HCT116 (cell line): ENCODE measurements around the gene ADAMTS15. TPM values are rescaled to one million over a fixed set of nuclear protein-coding genes. Genes with fewer than 3 reads are reported as not detected.

ENCODE experiments used
- ATAC-seq: fragments of 200-7000 bp; cut with Tn5 transposase; 2 replicates; pipeline ENCODE4 v1.9.1; 2020; ENCODE audit warnings: mild to moderate bottlenecking, moderate library complexity
- BruUV-seq: library from RNA; stranded (reverse); fragments of 400-500 nt; replicated peaks from 2 replicates; lab custom pipeline; 2021; lab: Mats Ljungman, UMichigan
- CTCF ChIA-PET: fragments of 300-600 bp; sonication (Branson Sonifier 250); formaldehyde crosslinking; loops from one replicate; lab custom pipeline; 2021; ENCODE audit warnings: antibody characterized with exemption; lab: Charles Lee
- POLR2A ChIA-PET: fragments of 300-600, 350-600 bp; sonication (Branson Sonifier 250); formaldehyde crosslinking; loops from one replicate; lab custom pipeline; 2021; ENCODE audit warnings: antibody characterized with exemption; lab: Charles Lee
- RAD21 ChIA-PET, 2 experiments: fragments of 300-600 bp; sonication (Branson Sonifier 250); formaldehyde crosslinking; loops; one replicate each; lab custom pipeline; 2023; ENCODE audit warnings: low total read pairs in 2 of 2; ENCODE audit not compliant: uncharacterized antibody in 2 of 2, unreplicated experiment in 2 of 2, low non-redundant PET in 1 of 2; lab: Charles Lee
- DNase-seq: peaks from one replicate; pipeline ENCODE4 v3.0.0-alpha.2; 2010; ENCODE audit warnings: low read depth, low spot score
- H2AFZ ChIP-seq: fragments of 200-600 bp; shearing (Covaris generic), sonication (generic); 2 replicates; pipeline ENCODE4 v1.6.1; 2017; ENCODE audit warnings: low read depth, mixed run types, mixed read lengths, antibody characterized with exemption, low read length; ENCODE audit not compliant: poor library complexity, severe bottlenecking
- H3K27ac ChIP-seq: 2 replicates; pipeline ENCODE4 v1.5.1; 2012; ENCODE audit warnings: low read depth, low read length
- H3K27me3 ChIP-seq: fragments of 200-600 bp; sonication (generic); 2 replicates; pipeline ENCODE4 v1.6.1; 2016; ENCODE audit warnings: mixed run types, low read length, mixed read lengths; ENCODE audit not compliant: insufficient read depth
- H3K36me3 ChIP-seq, 2 experiments: fragments of 200-500 bp in 1 of 2; fragments of 200-600 bp in 1 of 2; sonication (Bioruptor generic) in 1 of 2; sonication (generic) in 1 of 2; 2 replicates each; pipeline versions ENCODE4 v1.5.1 to v1.6.1; 2014 to 2016; ENCODE audit warnings: low read length in 2 of 2, inconsistent platforms in 1 of 2, mixed read lengths in 1 of 2, mixed run types in 1 of 2; ENCODE audit not compliant: insufficient read depth in 2 of 2, control insufficient read depth in 1 of 2
- H3K4me1 ChIP-seq, 2 experiments: fragments of 200-600 bp in 1 of 2; sonication (generic) in 1 of 2; 2 replicates each; pipeline versions ENCODE4 v1.5.1 to v1.6.1; 2012 to 2017; ENCODE audit warnings: low read length in 2 of 2, inconsistent platforms in 1 of 2, mild to moderate bottlenecking in 1 of 2, mixed read lengths in 1 of 2, mixed run types in 1 of 2, moderate library complexity in 1 of 2; ENCODE audit not compliant: insufficient read depth in 2 of 2, control insufficient read depth in 1 of 2
- H3K4me2 ChIP-seq: fragments of 200-600 bp; sonication (generic); 2 replicates; pipeline ENCODE4 v1.6.1; 2017; ENCODE audit warnings: mixed run types, low read length, mixed read lengths
- H3K4me3 ChIP-seq, 2 experiments: fragments of 200-600 bp in 1 of 2; sonication (generic) in 1 of 2; replicated peaks in 1 of 2; 2 replicates each; pipeline ENCODE4 v1.5.1; 2011 to 2016; ENCODE audit warnings: low read length in 2 of 2, control low read depth in 1 of 2, low read depth in 1 of 2, mild to moderate bottlenecking in 1 of 2, mixed read lengths in 1 of 2, mixed run types in 1 of 2
- H3K79me2 ChIP-seq: fragments of 200-600 bp; sonication (generic); 2 replicates; pipeline ENCODE4 v1.6.1; 2017; ENCODE audit warnings: mild to moderate bottlenecking, mixed run types, low read length, moderate library complexity, mixed read lengths; ENCODE audit not compliant: insufficient read depth
- H3K9ac ChIP-seq: fragments of 200-600 bp; sonication (generic); 2 replicates; pipeline ENCODE4 v1.6.1; 2016; ENCODE audit warnings: low read length, mixed read lengths
- H3K9me2 ChIP-seq: fragments of 200-600 bp; sonication (generic), shearing (Covaris generic); 2 replicates; pipeline ENCODE4 v1.6.1; 2017; ENCODE audit warnings: mixed run types, mild to moderate bottlenecking, moderate library complexity; ENCODE audit not compliant: insufficient read depth
- H3K9me3 ChIP-seq, 2 experiments: fragments of 200-500 bp in 1 of 2; fragments of 200-600 bp in 1 of 2; sonication (Bioruptor generic) in 1 of 2; sonication (generic) in 1 of 2; 2 replicates each; pipeline ENCODE4 v1.6.1; 2014 to 2017; ENCODE audit warnings: low read length in 2 of 2, mixed read lengths in 2 of 2, inconsistent platforms in 1 of 2, low read depth in 1 of 2, mild to moderate bottlenecking in 1 of 2, mixed run types in 1 of 2, moderate library complexity in 1 of 2; ENCODE audit not compliant: control insufficient read depth in 1 of 2, insufficient read depth in 1 of 2
- H4K20me1 ChIP-seq: fragments of 200-600 bp; sonication (generic), shearing (Covaris generic); 2 replicates; pipeline ENCODE4 v1.6.1; 2017; ENCODE audit warnings: mixed run types, mild to moderate bottlenecking, moderate library complexity; ENCODE audit not compliant: insufficient read depth
- CBX3 ChIP-seq: IDR thresholded peaks from 2 replicates; pipeline ENCODE4 v1.6.1; 2012; ENCODE audit warnings: low read depth
- CEBPB ChIP-seq: IDR thresholded peaks from 2 replicates; pipeline ENCODE4 v1.6.1; 2012; ENCODE audit warnings: low read depth
- CTCF ChIP-seq, 3 experiments: fragments of 200-600 bp in 1 of 3; sonication (generic) in 1 of 3; IDR thresholded peaks in 2 of 3; conservative IDR thresholded peaks in 1 of 3; 2 replicates each; pipeline ENCODE4 v1.5.1; 2012 to 2017; ENCODE audit warnings: low read depth in 2 of 3, low read length in 2 of 3, antibody characterized with exemption in 1 of 3, borderline replicate concordance in 1 of 3, control low read depth in 1 of 3, mild to moderate bottlenecking in 1 of 3, mixed read lengths in 1 of 3, mixed run types in 1 of 3, moderate library complexity in 1 of 3; ENCODE audit not compliant: insufficient read depth in 1 of 3
- EGR1 ChIP-seq: IDR thresholded peaks from 2 replicates; pipeline ENCODE4 v1.6.1; 2012; ENCODE audit warnings: low read depth
- EZH2 ChIP-seq: fragments of 200-600 bp; sonication (generic); IDR thresholded peaks from 2 replicates; pipeline ENCODE4 v1.6.1; 2017; ENCODE audit warnings: antibody characterized with exemption, mixed run types
- FOSL1 ChIP-seq: IDR thresholded peaks from 2 replicates; pipeline ENCODE4 v1.6.1; 2012; ENCODE audit warnings: low read depth
- RAD21 ChIP-seq: IDR thresholded peaks from 2 replicates; pipeline ENCODE4 v1.6.1; 2012; ENCODE audit warnings: low read depth, mild to moderate bottlenecking
- SIN3A ChIP-seq: IDR thresholded peaks from 2 replicates; pipeline ENCODE4 v1.6.1; 2012; ENCODE audit warnings: low read depth
- SRF ChIP-seq: IDR thresholded peaks from 2 replicates; pipeline ENCODE4 v1.6.1; 2012; ENCODE audit warnings: low read depth
- YY1 ChIP-seq: IDR thresholded peaks from 2 replicates; pipeline ENCODE4 v1.6.1; 2011; ENCODE audit warnings: low read length, low read depth, moderate library complexity, mild to moderate bottlenecking; ENCODE audit not compliant: insufficient replicate concordance; ENCODE audit errors: extremely low read depth
- intact Hi-C: fragments of 100-400 bp; cut with micrococcal nuclease; formaldehyde crosslinking; loops from 2 replicates; pipeline ENCODE4 v1.10.0; 2022
- total RNA-seq: library from RNA; stranded (reverse); gene quantifications from one replicate; pipeline ENCODE4 v1.2.1, GENCODE V29; 2021; ENCODE audit not compliant: unreplicated experiment
- TF ChIP-seq, protein P1 (sequence below): IDR thresholded peaks from 2 replicates; pipeline ENCODE4 v1.6.1; 2011; ENCODE audit warnings: mild to moderate bottlenecking, low read length, moderate library complexity; ENCODE audit not compliant: insufficient replicate concordance; ENCODE audit errors: extremely low read depth

ADAMTS15 gene
- total RNA-seq, 1 experiment from 2014 or later: 0.44 TPM

DNA sequence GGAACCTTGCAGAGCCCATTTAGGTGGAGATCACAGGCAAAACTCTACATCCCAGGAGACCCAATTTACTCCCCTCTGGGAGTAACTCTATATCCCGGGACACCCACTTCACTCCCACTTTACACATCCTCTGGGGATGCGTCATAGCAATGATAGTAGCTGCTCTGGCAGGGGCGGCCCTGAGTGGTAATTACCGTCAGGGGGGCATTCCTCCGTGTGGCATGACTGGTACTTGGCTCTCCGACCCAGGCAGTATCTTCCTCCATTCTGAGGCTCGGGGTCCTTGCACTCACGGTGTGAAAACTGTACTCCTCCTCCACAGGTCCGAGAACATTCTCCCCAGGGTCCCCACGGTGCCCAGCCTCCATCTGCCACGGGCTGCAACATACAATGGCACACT is 37.2 kb upstream of the ADAMTS15 start:
- RAD21 ChIA-PET: no interaction called here
- intact Hi-C loops: no loop called here

More for the DNA sequence above, 37.2 kb upstream of the ADAMTS15 start:
- Histone ChIP-seq H3K4me2 (no peak overlapping the region), H2AFZ (no peak overlapping the region), H3K4me1 (peaks cover 0 to 7% of the 10 kb centered on the region in 2 experiments; a peak in 2 of 4 replicates), H4K20me1 (no peaks in the 10 kb centered on the region), H3K27me3 (peaks cover 12% of the 10 kb centered on the region; the same call in 1 of the 2 replicates), H3K9ac (no peak overlapping the region), H3K9me2 (no peaks in the 10 kb centered on the region)
- BruUV-seq: no TSS peak
- POLR2A ChIA-PET: no interaction called here
- ATAC-seq: no peak
- TF ChIP-seq FOSL1 (no peak), CEBPB (no peak), SIN3A (no peak), YY1 (no peak), CTCF (IDR thresholded peaks at IDR 0.05 in 2 of 3, conservative IDR thresholded peaks at IDR 0.05 in 1 of 3; ENCODE audit: borderline replicate concordance in 1 of 3, insufficient read depth in 1 of 3, low read depth in 2 of 3, low read length in 2 of 3) (no peak), EGR1 (no peak), RAD21 (no peak), SRF (no peak), EZH2 (no peak), CBX3 (no peak)
- TF ChIP-seq, protein P1, sequence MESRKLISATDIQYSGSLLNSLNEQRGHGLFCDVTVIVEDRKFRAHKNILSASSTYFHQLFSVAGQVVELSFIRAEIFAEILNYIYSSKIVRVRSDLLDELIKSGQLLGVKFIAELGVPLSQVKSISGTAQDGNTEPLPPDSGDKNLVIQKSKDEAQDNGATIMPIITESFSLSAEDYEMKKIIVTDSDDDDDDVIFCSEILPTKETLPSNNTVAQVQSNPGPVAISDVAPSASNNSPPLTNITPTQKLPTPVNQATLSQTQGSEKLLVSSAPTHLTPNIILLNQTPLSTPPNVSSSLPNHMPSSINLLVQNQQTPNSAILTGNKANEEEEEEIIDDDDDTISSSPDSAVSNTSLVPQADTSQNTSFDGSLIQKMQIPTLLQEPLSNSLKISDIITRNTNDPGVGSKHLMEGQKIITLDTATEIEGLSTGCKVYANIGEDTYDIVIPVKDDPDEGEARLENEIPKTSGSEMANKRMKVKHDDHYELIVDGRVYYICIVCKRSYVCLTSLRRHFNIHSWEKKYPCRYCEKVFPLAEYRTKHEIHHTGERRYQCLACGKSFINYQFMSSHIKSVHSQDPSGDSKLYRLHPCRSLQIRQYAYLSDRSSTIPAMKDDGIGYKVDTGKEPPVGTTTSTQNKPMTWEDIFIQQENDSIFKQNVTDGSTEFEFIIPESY: no peak
- TF ChIP-seq, all 23 proteins: peak for 0
- Histone ChIP-seq H3K4me3 (no peak overlapping the region), H3K27ac (no peak overlapping the region), H3K9me3 (no peaks in the 10 kb centered on the region), H3K79me2 (no peaks in the 10 kb centered on the region), H3K36me3 (no peaks in the 10 kb centered on the region)
- DNase-seq: no peak
- CTCF ChIA-PET: no interaction called here
